PC-9 (cell line): ENCODE measurements around the gene MSH6. TPM values are rescaled to one million over a fixed set of nuclear protein-coding genes. Genes with fewer than 3 reads are reported as not detected.

Source experiments
- BruUV-seq: library from RNA; stranded (reverse); fragments of 400-500 nt; replicated peaks from 2 replicates; lab custom pipeline; 2021; lab: Mats Ljungman, UMichigan
- CTCF ChIA-PET: fragments of 300-600 bp; sonication (Branson Sonifier 250); formaldehyde crosslinking; loops from one replicate; lab custom pipeline; 2022; ENCODE audit warnings: antibody characterized with exemption; lab: Charles Lee
- POLR2A ChIA-PET: fragments of 300-600 bp; sonication (Branson Sonifier 250); formaldehyde crosslinking; loops from one replicate; lab custom pipeline; 2022; ENCODE audit warnings: antibody characterized with exemption; ENCODE audit not compliant: unreplicated experiment; lab: Charles Lee
- DNase-seq, 2 experiments: peaks; one replicate each; pipeline versions ENCODE4 v3.0.0 to v3.0.0-alpha.2; 2015 to 2022; ENCODE audit warnings: mixed read lengths in 1 of 2
- H2AFZ ChIP-seq: fragments of 200-600 bp; sonication (generic); 2 replicates; pipeline ENCODE4 v1.8.1; 2017; ENCODE audit warnings: antibody characterized with exemption
- H3F3A ChIP-seq: fragments of 200-600 bp; sonication (generic); 2 replicates; pipeline ENCODE4 v1.8.1; 2017; ENCODE audit warnings: antibody characterized with exemption, mild to moderate bottlenecking, low read depth; ENCODE audit not compliant: insufficient read depth
- H3K27ac ChIP-seq: fragments of 200-600 bp; sonication (generic); 2 replicates; pipeline ENCODE4 v1.6.1; 2016; ENCODE audit warnings: mixed run types
- H3K27me3 ChIP-seq: fragments of 200-600 bp; sonication (generic); 2 replicates; pipeline ENCODE4 v1.6.1; 2016; ENCODE audit warnings: low read depth, mixed run types; ENCODE audit not compliant: insufficient read depth
- H3K36me3 ChIP-seq: fragments of 200-600 bp; sonication (generic); 2 replicates; pipeline ENCODE4 v1.6.1; 2016; ENCODE audit warnings: low read depth, mixed run types
- H3K4me1 ChIP-seq: fragments of 200-600 bp; sonication (generic); replicated peaks from 2 replicates; pipeline ENCODE4 v1.6.1; 2016; ENCODE audit warnings: mixed run types; ENCODE audit not compliant: insufficient read depth
- H3K4me2 ChIP-seq: fragments of 200-600 bp; sonication (generic); 2 replicates; pipeline ENCODE4 v1.6.1; 2017; ENCODE audit warnings: mixed run types
- H3K4me3 ChIP-seq: fragments of 200-600 bp; sonication (generic); 2 replicates; pipeline ENCODE4 v1.6.1; 2016; ENCODE audit warnings: mixed run types
- H3K79me2 ChIP-seq: fragments of 200-600 bp; sonication (generic); 2 replicates; pipeline ENCODE4 v1.6.1; 2017; ENCODE audit warnings: low read depth, mixed run types
- H3K9me2 ChIP-seq: fragments of 200-600 bp; sonication (generic); 2 replicates; pipeline ENCODE4 v1.8.1; 2017; ENCODE audit warnings: mild to moderate bottlenecking; ENCODE audit not compliant: insufficient read depth
- H3K9me3 ChIP-seq: fragments of 200-600 bp; sonication (generic); 2 replicates; pipeline ENCODE4 v1.8.1; 2016; ENCODE audit warnings: low read depth; ENCODE audit not compliant: insufficient read depth
- H4K20me1 ChIP-seq: fragments of 200-600 bp; sonication (generic); 2 replicates; pipeline ENCODE4 v1.8.1; 2017; ENCODE audit not compliant: insufficient read depth
- EZH2 ChIP-seq: fragments of 200-600 bp; sonication (generic); IDR thresholded peaks from 2 replicates; pipeline ENCODE4 v1.8.0; 2017; ENCODE audit warnings: antibody characterized with exemption, low read depth
- intact Hi-C: fragments of 100-400 bp; cut with micrococcal nuclease; formaldehyde crosslinking; loops from one replicate; pipeline ENCODE4 v1.10.0; 2022; ENCODE audit not compliant: unreplicated experiment
- total RNA-seq: library from RNA; stranded (reverse); gene quantifications from 2 replicates; pipeline ENCODE4 v1.2.3, GENCODE V29; 2021
- TF ChIP-seq, protein P1 (sequence below): fragments of 200-600 bp; sonication (generic); conservative IDR thresholded peaks from 2 replicates; pipeline ENCODE4 v1.6.1; 2017; ENCODE audit warnings: mixed run types, antibody characterized with exemption, mild to moderate bottlenecking, moderate library complexity

Gene MSH6
- total RNA-seq, 1 experiment from 2014 or later, result 123 TPM

DNA sequence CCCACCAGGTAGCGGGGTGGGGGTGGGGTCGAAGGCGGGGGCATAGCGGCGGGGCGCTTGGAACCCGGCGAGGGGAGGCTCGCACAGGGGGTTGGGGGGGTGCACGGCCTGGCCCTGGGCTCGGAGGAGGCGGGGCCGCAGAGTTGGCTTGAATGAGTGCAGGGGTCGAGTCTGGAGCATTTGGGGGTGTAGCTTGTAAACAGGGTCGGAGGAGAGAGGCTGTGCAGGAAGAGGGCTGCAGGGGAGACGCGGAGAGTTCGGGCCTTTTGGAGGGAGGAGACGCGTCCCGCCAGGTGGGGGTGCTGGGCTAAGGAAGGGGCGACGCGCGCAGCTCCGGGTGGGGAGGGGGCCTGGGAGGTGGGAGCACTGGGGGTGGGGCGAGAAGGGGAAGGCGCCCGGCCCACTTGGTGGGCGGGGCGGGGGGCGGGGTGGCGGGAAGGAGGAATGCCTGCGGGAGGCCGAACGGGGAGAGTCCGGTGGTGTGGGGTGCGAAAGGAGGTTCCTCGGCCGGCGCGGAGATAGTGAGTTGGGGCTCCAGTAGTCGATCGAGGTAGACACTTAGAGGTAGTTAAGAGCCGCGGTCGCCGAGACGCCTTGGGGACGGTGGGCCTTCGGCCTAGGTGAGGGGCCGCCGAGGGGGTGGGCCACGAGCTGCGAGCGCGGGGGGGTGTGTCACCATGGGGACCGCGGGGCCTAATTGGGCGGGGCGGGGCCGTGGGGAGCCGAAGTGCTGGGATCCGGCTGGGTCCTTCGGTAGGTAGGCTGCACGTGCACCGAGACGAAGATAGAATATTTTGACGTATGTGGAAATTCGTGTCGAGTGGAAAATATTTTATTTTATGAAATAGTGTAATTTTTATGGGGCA lies 774 bp downstream of the MSH6 start:
- TF ChIP-seq EZH2, result no peak
- TF ChIP-seq, protein P1, sequence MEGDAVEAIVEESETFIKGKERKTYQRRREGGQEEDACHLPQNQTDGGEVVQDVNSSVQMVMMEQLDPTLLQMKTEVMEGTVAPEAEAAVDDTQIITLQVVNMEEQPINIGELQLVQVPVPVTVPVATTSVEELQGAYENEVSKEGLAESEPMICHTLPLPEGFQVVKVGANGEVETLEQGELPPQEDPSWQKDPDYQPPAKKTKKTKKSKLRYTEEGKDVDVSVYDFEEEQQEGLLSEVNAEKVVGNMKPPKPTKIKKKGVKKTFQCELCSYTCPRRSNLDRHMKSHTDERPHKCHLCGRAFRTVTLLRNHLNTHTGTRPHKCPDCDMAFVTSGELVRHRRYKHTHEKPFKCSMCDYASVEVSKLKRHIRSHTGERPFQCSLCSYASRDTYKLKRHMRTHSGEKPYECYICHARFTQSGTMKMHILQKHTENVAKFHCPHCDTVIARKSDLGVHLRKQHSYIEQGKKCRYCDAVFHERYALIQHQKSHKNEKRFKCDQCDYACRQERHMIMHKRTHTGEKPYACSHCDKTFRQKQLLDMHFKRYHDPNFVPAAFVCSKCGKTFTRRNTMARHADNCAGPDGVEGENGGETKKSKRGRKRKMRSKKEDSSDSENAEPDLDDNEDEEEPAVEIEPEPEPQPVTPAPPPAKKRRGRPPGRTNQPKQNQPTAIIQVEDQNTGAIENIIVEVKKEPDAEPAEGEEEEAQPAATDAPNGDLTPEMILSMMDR, result no peak
- intact Hi-C loops, result loop anchor here (2.0 to 5.0 kb wide), 4 partner anchors 123 to 639 kb away; partner anchors contain the start of genes FBXO11 and MSH2
- peak overlapping the region; percentile 90 for H2AFZ ChIP-seq
- 0 out of 2 replicates have a peak, but pooled peaks cover 6% of the 10 kb centered on the region for H3K36me3 ChIP-seq
- no TSS peak for BruUV-seq
- ChIA-PET CTCF (interaction anchor here (1.0 to 1.4 kb wide), 2 partner anchors 323 to 346 kb away, joined by 5 read pairs; no protein-coding TSS in a partner anchor), POLR2A (interaction anchor here (0.5 to 0.6 kb wide), 4 partner anchors 150 to 1667 kb away, joined by 3 to 7 read pairs (median 6); no protein-coding TSS in a partner anchor)
- H3K27ac ChIP-seq, result peak overlapping the region; percentile 57
- peaks cover 48% of the 10 kb centered on the region for H3K79me2 ChIP-seq
- H3K4me3 ChIP-seq, result peak overlapping the region; percentile 97
- no peaks in the 10 kb centered on the region for H3K9me2 ChIP-seq
- peaks cover 18% of the 10 kb centered on the region for H3K4me1 ChIP-seq
- H3K27me3 ChIP-seq, result no peaks in the 10 kb centered on the region
- DNase-seq, result peak; percentile 68 to 79
- H3F3A ChIP-seq, result peaks cover 22% of the 10 kb centered on the region
- H3K9me3 ChIP-seq, result no peaks in the 10 kb centered on the region
- H4K20me1 ChIP-seq, result peaks cover 40% of the 10 kb centered on the region
- peak overlapping the region; percentile 84 for H3K4me2 ChIP-seq

DNA sequence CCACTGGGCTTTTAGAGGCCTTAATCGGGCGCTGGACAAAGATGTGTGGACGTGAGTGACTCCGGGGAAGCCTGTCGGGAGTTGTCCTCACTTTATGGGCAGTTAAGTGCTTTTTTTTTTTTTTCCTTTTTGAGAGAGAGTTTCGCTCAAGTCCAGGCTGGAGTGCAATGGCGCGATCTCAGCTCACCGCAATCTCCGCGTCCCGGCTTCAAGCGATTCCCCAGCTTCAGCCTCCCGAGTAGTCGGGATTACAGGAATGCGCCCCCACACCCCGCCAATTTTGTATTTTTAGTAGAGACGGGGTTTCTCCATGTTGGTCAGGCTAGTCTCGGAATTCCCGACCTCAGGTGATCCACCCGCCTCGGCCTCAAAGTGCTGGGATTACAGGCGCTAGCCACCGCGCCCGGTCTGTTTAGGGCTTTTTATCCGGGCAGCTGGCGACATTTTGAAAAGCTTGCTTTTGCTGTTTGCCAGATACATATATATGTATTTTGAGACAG lies 1.5 kb downstream of the MSH6 start:
- Histone ChIP-seq H3K9me2 (no peaks in the 10 kb centered on the region), H2AFZ (peak overlapping the region; percentile 75; the same call in 1 of the 2 replicates), H3K4me3 (peak overlapping the region; percentile 97), H3K27me3 (no peaks in the 10 kb centered on the region), H3K4me1 (peaks cover 18% of the 10 kb centered on the region), H3K9me3 (no peaks in the 10 kb centered on the region), H3K27ac (peak overlapping the region; percentile 41; the same call in 1 of the 2 replicates), H3K79me2 (peaks cover 55% of the 10 kb centered on the region), H3K4me2 (peak overlapping the region; percentile 84), H3K36me3 (peaks cover 10% of the 10 kb centered on the region), H4K20me1 (peaks cover 46% of the 10 kb centered on the region), H3F3A (peaks cover 22% of the 10 kb centered on the region)
- peak in 1 of 2 experiments; percentile 39 for DNase-seq
- ChIA-PET POLR2A (no interaction called here), CTCF (interaction anchor here (0.6 kb wide), 1 partner anchor 329 kb away, joined by 4 read pairs; no protein-coding TSS in a partner anchor)
- no TSS peak for BruUV-seq
- intact Hi-C loops, result loop anchor here (5.0 kb wide), 3 partner anchors 382 to 638 kb away; partner anchors contain the start of gene MSH2
- TF ChIP-seq, protein P1, result no peak
- TF ChIP-seq EZH2, result no peak

DNA sequence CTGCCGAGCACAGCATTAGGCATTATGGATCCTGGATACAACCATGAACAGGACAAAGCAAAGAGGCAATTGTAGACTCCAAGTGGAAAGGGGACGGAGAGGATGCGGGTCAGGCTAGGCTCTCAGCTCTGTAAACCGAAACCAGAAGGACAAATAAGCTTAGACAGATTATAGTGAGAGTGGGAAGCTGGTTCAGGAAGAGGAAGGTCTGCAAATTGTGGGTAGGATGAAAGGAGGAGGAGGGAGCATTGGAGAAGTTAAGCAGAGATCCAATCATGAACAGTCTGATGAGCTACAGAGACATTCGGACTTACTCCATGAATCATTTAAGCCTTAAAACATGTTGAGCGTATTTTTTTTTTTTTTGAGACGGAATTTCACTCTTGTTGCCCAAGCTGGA lies 3.0 kb downstream of the MSH6 start:
- Histone ChIP-seq H3F3A (peaks cover 22% of the 10 kb centered on the region), H3K4me2 (peak overlapping the region; percentile 14; the same call in 1 of the 2 replicates), H3K9me3 (no peaks in the 10 kb centered on the region), H3K27me3 (no peaks in the 10 kb centered on the region), H2AFZ (no peak overlapping the region), H4K20me1 (peaks cover 60% of the 10 kb centered on the region), H3K27ac (no peak overlapping the region), H3K4me3 (no peak overlapping the region), H3K36me3 (peaks cover 24% of the 10 kb centered on the region), H3K9me2 (no peaks in the 10 kb centered on the region), H3K79me2 (peaks cover 71% of the 10 kb centered on the region), H3K4me1 (peaks cover 18% of the 10 kb centered on the region)
- no TSS peak for BruUV-seq
- intact Hi-C loops, result no loop called here
- no peak for DNase-seq
- TF ChIP-seq, protein P1, result no peak
- TF ChIP-seq EZH2, result no peak
- ChIA-PET POLR2A (no interaction called here), CTCF (no interaction called here)
